ENCODE results near the gene TMEM237. TPM values are rescaled to one million over a fixed set of nuclear protein-coding genes. Genes with fewer than 3 reads are reported as not detected.

The TMEM237 gene
- total and polyA plus RNA-seq, 12 donors: 12.3 to 109 (median 33.6) TPM

GRCh38 chr2:201678401-201678800 is 35.1 kb upstream of the TMEM237 start:
- no peak overlapping the region for H3K27ac ChIP-seq
- no peaks in the 10 kb centered on the region for H3K27me3 ChIP-seq
- 75 to 88% (median 82%) methylated on average over 6 of the region's 6 CpGs for WGBS, 4 donors
- no peaks in the 10 kb centered on the region for H3K4me1 ChIP-seq (replicated peaks in 1 of 2)
- no peak for DNase-seq
- H3K36me3 ChIP-seq (replicated peaks in 1 of 2): no peaks in the 10 kb centered on the region
- TF ChIP-seq CTCF (IDR thresholded peaks at IDR 0.05): no peak
- no peak for TF ChIP-seq POLR2A (IDR thresholded peaks at IDR 0.05)
- no peaks in the 10 kb centered on the region for H3K9me3 ChIP-seq (replicated peaks in 1 of 3)
- intact Hi-C loops (cut with DNase I): no loop called here
- no peak overlapping the region for H3K4me3 ChIP-seq

GRCh38 chr2:201675454-201675853 is 32.2 kb upstream of the TMEM237 start:
- WGBS, 4 donors: 69 to 89% (median 83%) methylated on average over 4 of the region's 4 CpGs
- no peaks in the 10 kb centered on the region for H3K9me3 ChIP-seq (replicated peaks in 1 of 3)
- H3K27ac ChIP-seq: no peak overlapping the region
- DNase-seq: no peak
- H3K4me3 ChIP-seq: no peak overlapping the region
- TF ChIP-seq CTCF (IDR thresholded peaks at IDR 0.05): no peak
- TF ChIP-seq POLR2A (IDR thresholded peaks at IDR 0.05): no peak
- H3K4me1 ChIP-seq (replicated peaks in 1 of 2): no peaks in the 10 kb centered on the region
- no peaks in the 10 kb centered on the region for H3K36me3 ChIP-seq (replicated peaks in 1 of 2)
- intact Hi-C loops (cut with DNase I): no loop called here
- H3K27me3 ChIP-seq: no peaks in the 10 kb centered on the region

GRCh38 chr2:201674794-201675193 is 31.5 kb upstream of the TMEM237 start:
- Histone ChIP-seq H3K36me3 (replicated peaks in 1 of 2) (no peaks in the 10 kb centered on the region), H3K4me3 (no peak overlapping the region), H3K27me3 (no peaks in the 10 kb centered on the region), H3K27ac (no peak overlapping the region), H3K9me3 (replicated peaks in 1 of 3) (no peaks in the 10 kb centered on the region), H3K4me1 (replicated peaks in 1 of 2) (no peaks in the 10 kb centered on the region)
- intact Hi-C loops (cut with DNase I): no loop called here
- DNase-seq: no peak
- WGBS, 4 donors: 79 to 94% (median 82%) methylated on average over 3 of the region's 3 CpGs
- no peak for TF ChIP-seq CTCF (IDR thresholded peaks at IDR 0.05)
- no peak for TF ChIP-seq POLR2A (IDR thresholded peaks at IDR 0.05)

GRCh38 chr2:201674298-201674697 is 31.0 kb upstream of the TMEM237 start:
- Histone ChIP-seq H3K27ac (no peak overlapping the region), H3K9me3 (replicated peaks in 1 of 3) (no peaks in the 10 kb centered on the region), H3K36me3 (replicated peaks in 1 of 2) (no peaks in the 10 kb centered on the region), H3K4me1 (replicated peaks in 1 of 2) (no peaks in the 10 kb centered on the region), H3K27me3 (no peaks in the 10 kb centered on the region), H3K4me3 (no peak overlapping the region)
- 55 to 75% (median 69%) methylated on average over 3 of the region's 3 CpGs for WGBS, 4 donors
- no peak for DNase-seq
- no peak for TF ChIP-seq CTCF (IDR thresholded peaks at IDR 0.05)
- no peak for TF ChIP-seq POLR2A (IDR thresholded peaks at IDR 0.05)
- intact Hi-C loops (cut with DNase I): no loop called here
